Renal cortical epithelial cell (primary cell): ENCODE results near the gene RBP4. TPM values are rescaled to one million over a fixed set of nuclear protein-coding genes. Genes with fewer than 3 reads are reported as not detected.
"Not testable (repeated sequence)": the region's sequence is repeated elsewhere in the genome, so short reads cannot be mapped to it uniquely, and the experiment has no call there.

ENCODE experiments used
- DNase-seq: peaks from one replicate; pipeline ENCODE4 v3.0.0-alpha.2; 2011; ENCODE audit warnings: low read depth
- total RNA-seq: library from RNA; depleted of rRNA; stranded (reverse); fragments of >200 nt; gene quantifications from 2 replicates; pipeline ENCODE4 v1.2.3, GENCODE V29; 2014

RBP4 gene
- total RNA-seq, 1 donor from 2014 or later, result 5.8 TPM

- DNase-seq, result no peak
Observed at GRCh38 chr10:93566435-93567276, 34.4 kb downstream of the RBP4 start, which contains the start of gene FFAR4. TSS of gene FFAR4 (plus strand) at chr10:93566665. CDS start at chr10:93566721, 56 bp downstream.

- DNase-seq, result no peak
Observed at GRCh38 chr10:93565446-93565845, 35.6 kb downstream of the RBP4 start.

GRCh38 chr10:93560541-93560940 is 40.5 kb downstream of the RBP4 start:
- no peak for DNase-seq

DNA sequence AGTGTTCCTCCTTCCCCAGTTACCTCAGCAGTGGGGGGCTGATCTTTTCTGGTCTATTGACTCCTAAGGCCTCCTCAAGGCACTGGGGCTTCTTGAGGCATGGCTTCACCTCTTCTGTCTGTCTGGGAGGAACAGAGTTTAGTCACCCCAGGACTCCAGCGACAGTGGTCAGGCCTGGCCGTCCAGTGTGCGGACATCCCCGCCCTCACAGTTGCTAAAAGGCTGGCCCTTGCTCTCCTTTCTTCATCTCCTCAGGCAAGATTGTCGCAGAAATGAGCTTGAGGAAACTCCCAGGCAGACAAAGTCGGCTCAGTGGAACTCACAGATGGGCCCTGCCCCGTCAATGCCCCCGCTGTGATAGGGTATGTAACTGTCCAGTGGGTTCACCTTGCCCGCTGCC is 41.5 kb downstream of the RBP4 start:
- no peak for DNase-seq

DNA sequence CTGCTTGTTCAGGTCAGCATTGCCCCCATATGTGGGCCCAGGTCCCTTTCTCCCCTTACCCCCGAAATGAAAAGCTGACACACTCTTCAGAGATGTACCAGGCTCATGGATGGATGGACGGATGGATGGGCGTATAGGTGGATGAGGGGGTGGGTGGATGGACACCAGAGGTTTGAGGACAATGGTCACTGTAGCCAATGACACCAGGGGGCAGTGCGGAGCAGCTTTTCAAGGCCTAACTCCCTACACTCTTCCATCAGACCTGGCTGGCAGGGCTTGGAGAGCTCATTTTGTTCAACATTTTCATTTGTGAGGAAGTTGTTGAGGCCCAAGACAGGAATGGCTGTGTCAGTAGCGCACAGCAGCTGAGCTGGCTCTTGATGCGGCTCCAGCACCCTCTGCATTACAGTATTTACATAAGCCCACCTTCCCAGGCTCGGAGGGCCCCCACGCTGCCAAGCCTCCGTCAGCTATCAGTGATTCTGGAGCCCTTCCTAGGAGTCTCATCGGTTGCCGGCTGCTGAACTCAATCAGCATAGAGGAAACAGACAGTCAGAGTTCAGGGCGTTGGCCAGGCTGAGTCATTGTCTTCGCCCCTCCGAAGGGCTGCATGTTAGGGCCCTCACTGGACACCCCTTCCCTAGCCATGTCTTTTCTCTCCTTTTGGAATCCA is 46.1 kb downstream of the RBP4 start:
- peak; percentile 31 for DNase-seq

DNA sequence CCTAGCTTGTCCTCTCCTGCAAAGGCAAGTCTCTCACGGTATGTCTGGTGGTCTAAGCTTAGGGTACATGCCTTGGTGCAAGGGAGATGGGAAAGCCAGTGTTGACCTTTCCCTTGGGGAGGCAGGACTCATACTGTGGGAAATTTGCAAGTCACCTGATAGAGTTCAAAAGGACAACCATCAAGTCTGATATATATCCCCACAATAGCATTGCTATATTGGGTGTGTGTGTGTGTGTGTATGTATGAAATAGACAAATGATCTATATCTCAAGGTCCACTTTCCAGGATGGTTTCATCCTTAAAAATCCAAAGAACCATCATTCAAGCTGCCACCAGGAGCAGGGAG is 46.7 kb downstream of the RBP4 start:
- DNase-seq, result no peak

GRCh38 chr10:93553482-93554315 is 47.3 kb downstream of the RBP4 start:
- DNase-seq, result no peak

GRCh38 chr10:93552780-93553179 is 48.3 kb downstream of the RBP4 start:
- no peak for DNase-seq

DNA sequence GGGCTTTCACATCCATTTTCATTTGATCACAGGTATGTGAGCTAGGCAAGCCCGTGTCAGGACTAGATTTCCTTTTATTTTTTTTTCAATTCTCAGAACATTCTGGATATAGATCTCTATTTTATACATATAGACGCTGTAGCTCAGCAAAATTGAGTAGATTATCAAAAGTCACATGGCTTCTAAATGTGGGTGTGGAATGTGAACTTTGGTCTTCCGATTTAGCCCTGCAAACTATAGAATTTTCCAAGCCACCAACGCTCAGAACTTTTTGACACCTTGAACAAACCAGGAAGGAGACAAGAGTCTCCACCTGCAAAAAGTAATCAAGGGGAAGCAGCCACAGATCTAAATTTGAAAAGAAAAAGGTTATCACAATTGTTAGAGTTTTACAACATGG is 50.4 kb downstream of the RBP4 start:
- no peak for DNase-seq

DNA sequence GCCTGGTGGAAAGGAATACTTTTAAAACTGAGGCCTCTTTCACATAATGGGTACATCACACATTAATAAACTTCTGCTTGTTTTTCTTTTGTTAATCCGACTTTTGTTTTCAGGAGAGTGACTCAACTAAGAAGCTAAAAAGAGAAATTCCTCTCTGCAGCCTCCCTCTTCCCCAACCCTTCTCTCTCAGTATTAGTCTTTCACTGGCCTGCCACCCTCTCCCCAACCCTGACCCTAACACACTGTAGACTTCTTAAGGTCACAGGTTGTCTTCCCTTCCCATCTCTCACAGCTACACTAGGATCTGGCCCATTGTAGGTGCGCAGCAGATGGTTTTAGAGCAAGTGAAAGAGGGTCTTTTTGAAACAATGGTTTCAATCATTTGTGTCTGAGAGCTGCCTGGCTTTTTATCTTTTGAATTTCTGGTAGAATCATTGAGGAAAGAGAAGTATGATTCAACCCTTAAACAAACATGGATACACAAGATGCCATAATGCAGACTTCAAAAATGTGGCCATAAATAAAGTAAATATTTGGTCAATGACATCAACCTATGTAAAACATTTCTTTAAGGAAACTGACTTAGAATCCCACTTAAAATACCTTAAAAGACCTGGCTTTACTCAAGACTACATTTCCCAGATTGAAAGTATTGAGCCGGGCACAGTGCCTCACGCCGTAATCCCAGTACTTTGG is 52.5 kb downstream of the RBP4 start:
- peak; percentile 12 for DNase-seq

GRCh38 chr10:93547522-93547921 is 53.5 kb downstream of the RBP4 start:
- DNase-seq, result no peak

DNA sequence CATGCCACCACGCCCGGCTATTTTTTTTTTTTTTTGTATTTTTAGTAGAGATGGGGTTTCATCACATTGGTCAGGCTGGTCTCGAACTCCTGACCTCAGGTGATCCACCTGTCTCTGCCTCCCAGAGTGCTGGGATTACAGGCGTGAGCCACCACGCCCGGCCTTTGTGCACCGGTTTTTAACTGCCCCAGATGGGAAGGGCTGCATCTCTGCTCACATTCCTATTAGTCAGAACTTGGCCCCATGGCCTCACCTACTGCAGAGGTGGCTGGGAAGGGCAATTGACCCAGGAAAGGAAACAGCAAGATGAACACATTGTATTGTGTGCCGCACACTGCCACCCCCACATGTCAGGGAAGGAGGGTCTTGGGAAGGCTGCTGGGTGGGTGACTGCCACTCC is 54.0 kb downstream of the RBP4 start:
- not testable (repeated sequence) for DNase-seq

DNA sequence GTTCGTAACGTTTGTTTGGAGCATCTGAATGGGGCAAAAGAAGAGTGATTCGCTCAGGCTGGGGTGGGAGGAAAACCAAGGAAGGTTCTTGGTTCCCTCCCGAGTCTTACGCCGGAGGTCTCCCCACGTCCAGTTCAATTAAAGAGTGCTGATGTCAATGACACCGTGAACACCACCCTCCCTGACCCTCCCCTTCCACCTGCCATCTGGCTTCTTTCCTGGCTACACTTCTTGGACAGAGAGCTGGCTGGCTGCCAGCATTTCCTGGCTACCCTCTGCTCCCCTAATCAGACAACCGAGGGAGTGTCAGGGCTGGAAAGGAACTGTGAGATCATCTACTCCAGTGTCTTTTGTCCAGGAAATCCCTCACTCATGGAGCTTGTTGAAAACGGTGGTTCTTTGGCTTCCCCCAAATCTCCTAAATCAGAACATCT is 58.7 kb downstream of the RBP4 start:
- DNase-seq, result peak; percentile 10

Other genes starting within 250 kb of the RBP4 start
- gene MYOF, start 118.9 kb downstream of the RBP4 start, total RNA-seq, result 268 and 607 TPM in 2 replicates
- 1.8 and 36.8 TPM in 2 replicates for gene CEP55, start 104.6 kb downstream of the RBP4 start, total RNA-seq
- gene FFAR4, start 34.6 kb downstream of the RBP4 start, total RNA-seq, result not detected in 2 replicates
- gene PDE6C, start 11.3 kb upstream of the RBP4 start, total RNA-seq, result not detected in 2 replicates
- 1.0 and 14.8 TPM in 2 replicates for gene FRA10AC1, start 101.4 kb upstream of the RBP4 start, total RNA-seq
- gene LGI1, start 156.7 kb upstream of the RBP4 start, total RNA-seq, result not detected in 2 replicates